ENCODE measurements around the gene AS3MT.

AS3MT gene

GRCh38 chr10:102917962-102918816, 48.9 kb downstream of the AS3MT start, which contains the start of gene CNNM2:
CNNM2 (plus strand) TSS chr10:102918294; CDS start chr10:102918481, 187 bp downstream.
- no peak for TF ChIP-seq CTCF (IDR thresholded peaks at IDR 0.05; ENCODE audit: extremely low read depth, missing control alignments)

GRCh38 chr10:102918817-102919245, 49.6 kb downstream of the AS3MT start:
- no peak for TF ChIP-seq CTCF (IDR thresholded peaks at IDR 0.05; ENCODE audit: extremely low read depth, missing control alignments)
- DNase-seq (ENCODE audit: low spot score) = peak; percentile 64

More at GRCh38 chr10:102917962-102918816, 48.9 kb downstream of the AS3MT start, which contains the start of gene CNNM2:
- peak; percentile 98 for DNase-seq (ENCODE audit: low spot score)

GRCh38 chr10:102919246-102919959, 50.1 kb downstream of the AS3MT start:
- peak; percentile 15 for DNase-seq (ENCODE audit: low spot score)
- no peak for TF ChIP-seq CTCF (IDR thresholded peaks at IDR 0.05; ENCODE audit: extremely low read depth, missing control alignments)

GRCh38 chr10:102919992-102920739, 50.9 kb downstream of the AS3MT start:
- no peak for DNase-seq (ENCODE audit: low spot score)
- no peak for TF ChIP-seq CTCF (IDR thresholded peaks at IDR 0.05; ENCODE audit: extremely low read depth, missing control alignments)

GRCh38 chr10:102923601-102924000, 54.3 kb downstream of the AS3MT start:
- DNase-seq (ENCODE audit: low spot score) = no peak
- no peak for TF ChIP-seq CTCF (IDR thresholded peaks at IDR 0.05; ENCODE audit: extremely low read depth, missing control alignments)

- no peak for TF ChIP-seq CTCF (IDR thresholded peaks at IDR 0.05; ENCODE audit: extremely low read depth, missing control alignments)
- DNase-seq (ENCODE audit: low spot score) = no peak
These were observed 57.6 kb downstream of the AS3MT start for GRCh38 chr10:102926842-102927241.
